HFFc6 (cell line): ENCODE measurements around the gene GNAO1. TPM values are rescaled to one million over a fixed set of nuclear protein-coding genes. Genes with fewer than 3 reads are reported as not detected.

Source experiments
- DNase-seq: peaks from one replicate; pipeline ENCODE4 v3.0.0-alpha.2; 2018
- H3K27ac Mint-ChIP-seq: 2 replicates; pipeline ENCODE4 v1.8.0; 2020; ENCODE audit warnings: mild to moderate bottlenecking, mixed read lengths
- H3K27me3 Mint-ChIP-seq: 2 replicates; pipeline ENCODE4 v1.8.0; 2021; ENCODE audit warnings: mild to moderate bottlenecking, moderate library complexity, mixed read lengths; ENCODE audit not compliant: insufficient read depth
- H3K36me3 Mint-ChIP-seq: 2 replicates; pipeline ENCODE4 v1.8.0; 2021; ENCODE audit warnings: low read depth, mixed read lengths
- H3K4me1 Mint-ChIP-seq: 2 replicates; pipeline ENCODE4 v1.8.0; 2020; ENCODE audit warnings: low read depth, mixed read lengths
- H3K4me3 Mint-ChIP-seq: 2 replicates; pipeline ENCODE4 v1.8.0; 2020; ENCODE audit warnings: mild to moderate bottlenecking, moderate library complexity, mixed read lengths
- H3K9me3 Mint-ChIP-seq: 2 replicates; pipeline ENCODE4 v1.8.0; 2020; ENCODE audit warnings: mild to moderate bottlenecking, mixed read lengths
- CTCF ChIP-seq: fragments of 200-600 bp; sonication (generic); IDR thresholded peaks from 2 replicates; pipeline ENCODE4 v1.5.0; 2021; ENCODE audit warnings: antibody characterized with exemption, mild to moderate bottlenecking
- total RNA-seq, 6 experiments: library from RNA; stranded (reverse); fragmentation: NEBNext Ultra II Directional; extraction: Animal tissue kit (Norgen Biotek cat#: 25700); gene quantifications; 2 replicates in 1 of 6; 3 replicates in 5 of 6; pipeline ENCODE4 v1.2.3, GENCODE V29; 2021

Gene GNAO1
- total RNA-seq, 6 experiments from 2014 or later, result 0.07 to 0.48 (median 0.37) TPM; not detected in 1

GRCh38 chr16:56363181-56363716 is 172.0 kb downstream of the GNAO1 start:
- DNase-seq, result no peak
- H3K27ac Mint-ChIP-seq, result no peak overlapping the region
- TF ChIP-seq CTCF, result no peak
- H3K36me3 Mint-ChIP-seq, result peaks cover 16% of the 10 kb centered on the region
- no peaks in the 10 kb centered on the region for H3K27me3 Mint-ChIP-seq
- H3K4me1 Mint-ChIP-seq, result peaks cover 7% of the 10 kb centered on the region
- no peaks in the 10 kb centered on the region for H3K9me3 Mint-ChIP-seq
- no peak overlapping the region for H3K4me3 Mint-ChIP-seq

GRCh38 chr16:56363781-56364565 is 172.7 kb downstream of the GNAO1 start:
- no peak for DNase-seq
- H3K4me1 Mint-ChIP-seq, result peaks cover 6% of the 10 kb centered on the region
- no peaks in the 10 kb centered on the region for H3K9me3 Mint-ChIP-seq
- TF ChIP-seq CTCF, result no peak
- H3K27me3 Mint-ChIP-seq, result no peaks in the 10 kb centered on the region
- H3K27ac Mint-ChIP-seq, result no peak overlapping the region
- no peak overlapping the region for H3K4me3 Mint-ChIP-seq
- H3K36me3 Mint-ChIP-seq, result peaks cover 16% of the 10 kb centered on the region

- no peak for DNase-seq
Observed at GRCh38 chr16:56364865-56365264, 173.6 kb downstream of the GNAO1 start.

GRCh38 chr16:56365552-56365951 is 174.3 kb downstream of the GNAO1 start:
- H3K36me3 Mint-ChIP-seq, result peaks cover 6% of the 10 kb centered on the region
- no peaks in the 10 kb centered on the region for H3K9me3 Mint-ChIP-seq
- H3K4me1 Mint-ChIP-seq, result peaks cover 9% of the 10 kb centered on the region
- DNase-seq, result no peak
- TF ChIP-seq CTCF, result no peak
- H3K27ac Mint-ChIP-seq, result no peak overlapping the region
- no peak overlapping the region for H3K4me3 Mint-ChIP-seq
- H3K27me3 Mint-ChIP-seq, result no peaks in the 10 kb centered on the region

More at GRCh38 chr16:56364865-56365264, 173.6 kb downstream of the GNAO1 start:
- Mint-ChIP-seq H3K27me3 (no peaks in the 10 kb centered on the region), H3K9me3 (no peaks in the 10 kb centered on the region), H3K4me3 (no peak overlapping the region), H3K27ac (no peak overlapping the region), H3K36me3 (peaks cover 13% of the 10 kb centered on the region), H3K4me1 (peaks cover 5% of the 10 kb centered on the region)
- TF ChIP-seq CTCF, result no peak

- no peak for TF ChIP-seq CTCF
- Mint-ChIP-seq H3K27me3 (no peaks in the 10 kb centered on the region), H3K36me3 (no peaks in the 10 kb centered on the region)
Observed at GRCh38 chr16:56366945-56367344, 175.7 kb downstream of the GNAO1 start.

More at GRCh38 chr16:56366945-56367344, 175.7 kb downstream of the GNAO1 start:
- Mint-ChIP-seq H3K27ac (no peak overlapping the region), H3K9me3 (no peaks in the 10 kb centered on the region), H3K4me3 (no peak overlapping the region), H3K4me1 (peaks cover 23% of the 10 kb centered on the region)
- no peak for DNase-seq
